ENCODE measurements around the gene RAB21.

DNA sequence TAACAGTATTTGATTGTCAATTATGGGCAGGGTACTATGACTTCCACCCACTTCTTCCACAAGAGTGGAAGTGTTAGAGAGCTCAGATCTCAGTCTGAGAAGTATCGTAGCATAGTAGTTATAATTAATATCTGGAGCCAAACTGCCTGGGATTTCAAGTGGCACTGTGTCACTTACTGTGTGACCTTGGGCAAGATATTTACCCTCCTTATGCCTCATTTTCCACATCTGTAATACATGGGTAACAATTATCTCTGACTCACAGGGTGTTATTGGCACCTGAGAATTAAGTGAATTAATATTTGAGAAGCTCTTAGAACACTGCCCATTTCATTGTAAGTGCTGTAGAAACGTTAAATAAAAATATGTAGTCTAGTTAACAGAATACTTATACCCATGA lies 11.5 kb downstream of the RAB21 start:
- TF ChIP-seq, protein P1, sequence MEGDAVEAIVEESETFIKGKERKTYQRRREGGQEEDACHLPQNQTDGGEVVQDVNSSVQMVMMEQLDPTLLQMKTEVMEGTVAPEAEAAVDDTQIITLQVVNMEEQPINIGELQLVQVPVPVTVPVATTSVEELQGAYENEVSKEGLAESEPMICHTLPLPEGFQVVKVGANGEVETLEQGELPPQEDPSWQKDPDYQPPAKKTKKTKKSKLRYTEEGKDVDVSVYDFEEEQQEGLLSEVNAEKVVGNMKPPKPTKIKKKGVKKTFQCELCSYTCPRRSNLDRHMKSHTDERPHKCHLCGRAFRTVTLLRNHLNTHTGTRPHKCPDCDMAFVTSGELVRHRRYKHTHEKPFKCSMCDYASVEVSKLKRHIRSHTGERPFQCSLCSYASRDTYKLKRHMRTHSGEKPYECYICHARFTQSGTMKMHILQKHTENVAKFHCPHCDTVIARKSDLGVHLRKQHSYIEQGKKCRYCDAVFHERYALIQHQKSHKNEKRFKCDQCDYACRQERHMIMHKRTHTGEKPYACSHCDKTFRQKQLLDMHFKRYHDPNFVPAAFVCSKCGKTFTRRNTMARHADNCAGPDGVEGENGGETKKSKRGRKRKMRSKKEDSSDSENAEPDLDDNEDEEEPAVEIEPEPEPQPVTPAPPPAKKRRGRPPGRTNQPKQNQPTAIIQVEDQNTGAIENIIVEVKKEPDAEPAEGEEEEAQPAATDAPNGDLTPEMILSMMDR (conservative IDR thresholded peaks at IDR 0.05; ENCODE audit: low read length) = no peak
- TF ChIP-seq EZH2phosphoT487 (IDR thresholded peaks at IDR 0.05; ENCODE audit: borderline replicate concordance) = no peak
